ENCODE measurements around the gene ERBB3.
A peak's percentile ranks its signal among the peaks of the same experiment; 100 is the strongest.
"Not testable (repeated sequence)": the region's sequence is repeated elsewhere in the genome, so short reads cannot be mapped to it uniquely, and the experiment has no call there.

Gene ERBB3

DNA sequence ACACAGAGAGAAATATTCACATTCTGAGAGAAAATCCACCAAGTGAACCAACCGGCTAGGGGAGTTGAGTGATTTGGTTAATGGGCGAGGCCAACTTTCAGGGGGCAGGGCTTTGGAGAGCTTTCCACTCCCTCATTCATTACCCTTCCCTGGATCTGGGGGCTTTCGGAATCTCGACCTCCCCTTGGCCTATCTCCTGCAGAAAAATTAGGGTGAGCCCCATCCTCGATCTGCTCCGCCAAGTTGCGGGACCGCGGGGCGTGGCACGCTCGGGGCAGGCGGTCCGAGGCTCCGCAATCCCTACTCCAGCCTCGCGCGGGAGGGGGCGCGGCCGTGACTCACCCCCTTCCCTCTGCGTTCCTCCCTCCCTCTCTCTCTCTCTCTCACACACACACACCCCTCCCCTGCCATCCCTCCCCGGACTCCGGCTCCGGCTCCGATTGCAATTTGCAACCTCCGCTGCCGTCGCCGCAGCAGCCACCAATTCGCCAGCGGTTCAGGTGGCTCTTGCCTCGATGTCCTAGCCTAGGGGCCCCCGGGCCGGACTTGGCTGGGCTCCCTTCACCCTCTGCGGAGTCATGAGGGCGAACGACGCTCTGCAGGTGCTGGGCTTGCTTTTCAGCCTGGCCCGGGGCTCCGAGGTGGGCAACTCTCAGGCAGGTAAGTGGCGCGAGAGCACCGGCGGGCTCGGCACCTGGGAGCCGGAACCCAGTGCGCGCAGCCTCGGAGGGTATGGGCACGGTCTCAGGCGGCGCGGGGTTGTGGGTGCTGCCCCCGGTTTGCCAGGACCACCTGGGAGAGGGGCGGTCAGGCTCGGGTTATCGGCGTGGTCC, at the start of gene ERBB3:
TSS of gene ERBB3 (plus strand) at position 443 of the 833 bp plus-strand sequence. CDS start at position 579, 136 bp downstream.
- peak; percentile 80 for DNase-seq

- no peak for DNase-seq
These were observed 48.0 kb upstream of the ERBB3 start for GRCh38 chr12:56031987-56032386.

GRCh38 chr12:56034586-56035332, 45.2 kb upstream of the ERBB3 start:
- DNase-seq = no peak

DNA sequence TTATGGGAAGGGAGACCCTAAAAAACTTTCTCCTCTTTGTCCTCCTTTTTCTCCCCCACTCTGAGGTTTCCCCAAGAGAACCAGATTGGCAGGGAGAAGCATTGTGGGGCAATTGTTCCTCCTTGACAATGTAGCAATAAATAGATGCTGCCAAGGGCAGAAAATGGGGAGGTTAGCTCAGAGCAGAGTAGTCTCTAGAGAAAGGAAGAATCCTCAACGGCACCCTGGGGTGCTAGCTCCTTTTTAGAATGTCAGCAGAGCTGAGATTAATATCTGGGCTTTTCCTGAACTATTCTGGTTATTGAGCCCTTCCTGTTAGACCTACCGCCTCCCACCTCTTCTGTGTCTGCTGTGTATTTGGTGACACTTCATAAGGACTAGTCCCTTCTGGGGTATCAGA, 42.8 kb upstream of the ERBB3 start:
- DNase-seq = no peak

GRCh38 chr12:56038022-56038655, 41.8 kb upstream of the ERBB3 start:
- no peak for DNase-seq

- no peak for DNase-seq
These were observed 39.8 kb upstream of the ERBB3 start for GRCh38 chr12:56040151-56040550.

GRCh38 chr12:56040963-56041551, 38.9 kb upstream of the ERBB3 start:
- DNase-seq = no peak

GRCh38 chr12:56041552-56042429, 38.2 kb upstream of the ERBB3 start, which contains the start of gene RPS26:
RPS26 (plus strand) TSS chr12:56041918; CDS start chr12:56042167, 249 bp downstream.
- DNase-seq = peak; percentile 97

DNA sequence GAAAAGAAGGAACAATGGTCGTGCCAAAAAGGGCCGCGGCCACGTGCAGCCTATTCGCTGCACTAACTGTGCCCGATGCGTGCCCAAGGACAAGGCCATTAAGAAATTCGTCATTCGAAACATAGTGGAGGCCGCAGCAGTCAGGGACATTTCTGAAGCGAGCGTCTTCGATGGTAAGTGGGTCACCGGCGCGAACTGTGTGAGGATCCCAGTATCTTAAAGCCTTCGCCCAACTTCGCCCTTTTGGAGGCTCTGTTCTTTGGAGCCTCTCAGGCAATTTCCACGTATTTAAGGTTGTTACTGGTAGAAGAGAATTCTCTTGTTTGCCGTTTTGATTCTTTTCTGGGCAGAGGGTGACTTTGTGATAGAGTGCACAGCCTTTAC, 37.5 kb upstream of the ERBB3 start:
- DNase-seq = not testable (repeated sequence)

GRCh38 chr12:56042843-56043242, 37.1 kb upstream of the ERBB3 start:
- no peak for DNase-seq

DNA sequence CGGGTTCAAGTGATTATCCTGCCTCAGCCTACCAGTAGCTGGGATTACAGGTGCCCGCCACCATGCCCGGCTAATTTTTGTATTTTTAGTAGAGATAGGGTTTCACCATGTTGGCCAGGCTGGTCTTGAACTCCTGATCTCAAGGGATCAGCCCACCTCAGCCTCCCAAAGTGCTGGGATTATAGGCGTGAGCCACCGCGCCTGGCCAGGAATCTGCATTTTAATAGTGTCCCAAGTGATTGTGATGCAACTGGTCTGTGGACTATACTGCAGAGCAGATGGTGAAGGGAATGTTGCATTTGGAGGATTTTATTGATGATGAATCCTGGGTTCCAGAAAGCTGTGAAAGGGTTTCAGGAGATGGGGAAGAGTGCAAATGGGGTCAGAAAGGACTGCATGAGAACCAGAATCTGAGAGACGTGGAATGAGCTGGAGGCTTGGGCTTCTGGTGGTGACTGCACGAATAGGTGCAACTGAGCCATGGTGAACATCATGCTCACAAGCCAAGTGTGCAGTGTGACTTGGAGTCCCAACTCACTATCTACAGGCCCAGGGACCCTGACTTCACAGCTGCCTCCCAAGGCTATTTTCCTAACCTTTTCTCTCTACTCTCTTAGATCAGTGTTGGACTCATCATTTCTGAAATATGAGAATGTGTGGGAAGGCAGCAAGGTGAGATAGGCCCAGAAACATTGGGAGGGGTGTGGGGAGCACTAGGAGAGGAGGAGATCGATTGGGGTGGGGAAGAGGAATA, 33.8 kb upstream of the ERBB3 start:
- DNase-seq = no peak

GRCh38 chr12:56053407-56053893, 26.5 kb upstream of the ERBB3 start:
- DNase-seq = no peak

GRCh38 chr12:56059964-56060363, 20.0 kb upstream of the ERBB3 start:
- DNase-seq = not testable (repeated sequence)

DNA sequence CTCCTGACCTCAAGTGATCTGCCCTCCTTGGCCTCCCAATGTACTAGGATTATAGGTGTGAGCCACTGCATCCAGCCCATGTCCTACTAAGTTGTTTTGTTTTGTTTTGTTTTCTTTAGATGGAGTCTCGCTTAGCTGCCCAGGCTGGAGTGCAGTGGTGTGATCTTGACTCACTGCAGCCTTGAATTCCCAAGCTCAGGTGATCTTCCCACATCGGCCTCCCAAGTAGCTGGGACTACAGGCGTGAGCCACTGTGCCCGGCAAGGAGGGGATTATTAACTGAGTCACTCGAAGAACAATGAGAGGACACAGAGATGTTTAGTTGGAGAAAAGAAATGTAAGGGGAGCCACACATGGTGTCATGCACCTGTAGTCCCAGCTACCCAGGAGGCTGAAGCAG, 18.0 kb upstream of the ERBB3 start:
- DNase-seq = no peak

- no peak for DNase-seq
These were observed 17.0 kb upstream of the ERBB3 start for GRCh38 chr12:56062996-56063395.

GRCh38 chr12:56071648-56072047, 8.3 kb upstream of the ERBB3 start:
- no peak for DNase-seq

- no peak for DNase-seq
These were observed 5.6 kb upstream of the ERBB3 start for GRCh38 chr12:56074396-56074795.

DNA sequence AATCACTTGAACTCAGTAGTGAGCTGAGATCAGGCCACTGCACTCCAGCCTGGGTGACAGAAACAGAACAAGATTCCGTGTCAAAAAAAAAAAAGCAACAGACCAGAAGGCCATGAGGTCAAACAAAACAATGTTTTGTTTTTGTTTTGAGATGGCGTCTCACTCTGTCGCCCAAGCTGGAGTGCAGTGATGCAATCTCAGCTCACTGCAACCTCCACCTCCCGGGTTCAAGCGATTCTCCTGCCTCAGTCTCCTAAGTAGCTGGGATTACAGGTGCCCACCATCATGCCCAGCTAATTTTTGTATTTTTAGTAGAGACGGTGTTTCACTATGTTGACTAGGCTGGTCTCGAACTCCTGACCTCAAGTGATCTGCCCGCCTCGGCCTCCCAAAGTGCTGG, 2.0 kb upstream of the ERBB3 start:
- DNase-seq = not testable (repeated sequence)

- DNase-seq = no peak
These were observed 1.5 kb upstream of the ERBB3 start for GRCh38 chr12:56078427-56078826.

GRCh38 chr12:56078931-56079722, 838 bp upstream of the ERBB3 start:
- DNase-seq = peak; percentile 69

Data from kidney glomerular epithelial cell (primary cell).